Stimulated activated naive CD8-positive, alpha-beta T cell treated with anti-CD3 and anti-CD28 coated beads, Interleukin-15, amount 100 ng/mL, for 72 hours (primary cell): ENCODE measurements around the gene H1-8.

Source experiments
- ATAC-seq: fragments of 150-1000 bp; cut with Tn5 transposase; 2 replicates; pipeline ENCODE4 v1.10.0; 2021; ENCODE audit warnings: mild to moderate bottlenecking, moderate library complexity
- DNase-seq, 2 donors: peaks; one replicate each; pipeline ENCODE4 v3.0.0; 2021 to 2022
- H3K27ac Mint-ChIP-seq, 2 donors: one replicate each; pipeline ENCODE4 v1.8.0; 2022; ENCODE audit warnings: mild to moderate bottlenecking in 2 of 2, mixed read lengths in 2 of 2, moderate library complexity in 2 of 2
- H3K27me3 Mint-ChIP-seq: one replicate; pipeline ENCODE4 v1.8.0; 2022; ENCODE audit warnings: mixed read lengths
- H3K4me1 Mint-ChIP-seq: one replicate; pipeline ENCODE4 v1.8.0; 2022; ENCODE audit warnings: mild to moderate bottlenecking, mixed read lengths
- H3K4me3 Mint-ChIP-seq, 2 donors: one replicate each; pipeline ENCODE4 v1.8.0; 2022; ENCODE audit warnings: mild to moderate bottlenecking in 2 of 2, mixed read lengths in 2 of 2, moderate library complexity in 1 of 2
- H3K9me3 Mint-ChIP-seq, 2 donors: one replicate each; pipeline ENCODE4 v1.8.0; 2022; ENCODE audit warnings: mixed read lengths in 2 of 2

Gene H1-8

GRCh38 chr3:129555616-129556357 lies 12.8 kb downstream of the H1-8 start:
- H3K4me3 Mint-ChIP-seq: no peak overlapping the region
- H3K27me3 Mint-ChIP-seq: peaks cover 23% of the 10 kb centered on the region
- DNase-seq: no peak

GRCh38 chr3:129556358-129556695 lies 13.4 kb downstream of the H1-8 start:
- H3K27me3 Mint-ChIP-seq: peaks cover 23% of the 10 kb centered on the region
- H3K4me3 Mint-ChIP-seq: no peak overlapping the region
- H3K27ac Mint-ChIP-seq: no peak overlapping the region
- no peak for DNase-seq
- ATAC-seq: peak; percentile 4
- H3K4me1 Mint-ChIP-seq: peaks cover 19% of the 10 kb centered on the region
- no peaks in the 10 kb centered on the region for H3K9me3 Mint-ChIP-seq

More at GRCh38 chr3:129555616-129556357, 12.8 kb downstream of the H1-8 start:
- Mint-ChIP-seq H3K4me1 (peaks cover 19% of the 10 kb centered on the region), H3K27ac (no peak overlapping the region), H3K9me3 (no peaks in the 10 kb centered on the region)
- ATAC-seq: peak; percentile 30

GRCh38 chr3:129556890-129557547 lies 14.0 kb downstream of the H1-8 start:
- no peak for ATAC-seq
- H3K27ac Mint-ChIP-seq: peak overlapping the region in 1 of 2 donors; percentile 33
- no peak for DNase-seq
- no peaks in the 10 kb centered on the region for H3K9me3 Mint-ChIP-seq
- peaks cover 19% of the 10 kb centered on the region for H3K4me1 Mint-ChIP-seq
- H3K4me3 Mint-ChIP-seq: no peak overlapping the region
- peaks cover 23% of the 10 kb centered on the region for H3K27me3 Mint-ChIP-seq

GRCh38 chr3:129557548-129557894 lies 14.5 kb downstream of the H1-8 start:
- H3K9me3 Mint-ChIP-seq: no peaks in the 10 kb centered on the region
- H3K27ac Mint-ChIP-seq: no peak overlapping the region
- no peak overlapping the region for H3K4me3 Mint-ChIP-seq
- no peak for DNase-seq
- H3K27me3 Mint-ChIP-seq: peaks cover 21% of the 10 kb centered on the region
- no peak for ATAC-seq
- peaks cover 19% of the 10 kb centered on the region for H3K4me1 Mint-ChIP-seq

GRCh38 chr3:129558081-129558771 lies 15.3 kb downstream of the H1-8 start:
- Mint-ChIP-seq H3K27me3 (peaks cover 14% of the 10 kb centered on the region), H3K4me1 (peaks cover 14% of the 10 kb centered on the region), H3K9me3 (no peaks in the 10 kb centered on the region), H3K4me3 (no peak overlapping the region), H3K27ac (no peak overlapping the region)
- no peak for ATAC-seq
- DNase-seq: no peak

- Mint-ChIP-seq H3K4me1 (peaks cover 13% of the 10 kb centered on the region), H3K27ac (peak overlapping the region in 1 of 2 donors; percentile 46), H3K27me3 (peaks cover 12% of the 10 kb centered on the region), H3K4me3 (no peak overlapping the region), H3K9me3 (no peaks in the 10 kb centered on the region)
- ATAC-seq (no peak), DNase-seq (no peak)
Measured at GRCh38 chr3:129558772-129559564, 16.0 kb downstream of the H1-8 start.

- H3K4me1 Mint-ChIP-seq: peaks cover 7% of the 10 kb centered on the region
- no peak for ATAC-seq
- peaks cover 6% of the 10 kb centered on the region for H3K27me3 Mint-ChIP-seq
- H3K9me3 Mint-ChIP-seq: no peaks in the 10 kb centered on the region
- no peak for DNase-seq
- no peak overlapping the region for H3K27ac Mint-ChIP-seq
- H3K4me3 Mint-ChIP-seq: no peak overlapping the region
Measured at GRCh38 chr3:129559565-129560079, 16.6 kb downstream of the H1-8 start.

- Mint-ChIP-seq H3K27me3 (no peaks in the 10 kb centered on the region), H3K27ac (no peak overlapping the region), H3K4me3 (no peak overlapping the region), H3K9me3 (no peaks in the 10 kb centered on the region), H3K4me1 (peaks cover 7% of the 10 kb centered on the region)
- ATAC-seq (no peak), DNase-seq (no peak)
Measured at GRCh38 chr3:129560269-129560787, 17.4 kb downstream of the H1-8 start.

- Mint-ChIP-seq H3K4me3 (no peak overlapping the region), H3K4me1 (peaks cover 7% of the 10 kb centered on the region), H3K9me3 (no peaks in the 10 kb centered on the region), H3K27ac (no peak overlapping the region), H3K27me3 (no peaks in the 10 kb centered on the region)
- ATAC-seq (peak; percentile 16), DNase-seq (no peak)
Measured at GRCh38 chr3:129560911-129561594, 18.1 kb downstream of the H1-8 start.

GRCh38 chr3:129561619-129562248 lies 18.8 kb downstream of the H1-8 start:
- ATAC-seq (no peak), DNase-seq (no peak)
- Mint-ChIP-seq H3K9me3 (no peaks in the 10 kb centered on the region), H3K27ac (peak overlapping the region in 1 of 2 donors; percentile 34), H3K4me3 (no peak overlapping the region), H3K27me3 (no peaks in the 10 kb centered on the region), H3K4me1 (peaks cover 7% of the 10 kb centered on the region)

- peaks cover 7% of the 10 kb centered on the region for H3K4me1 Mint-ChIP-seq
- no peak overlapping the region for H3K27ac Mint-ChIP-seq
- DNase-seq (no peak), ATAC-seq (no peak)
- no peak overlapping the region for H3K4me3 Mint-ChIP-seq
- H3K9me3 Mint-ChIP-seq: no peaks in the 10 kb centered on the region
- no peaks in the 10 kb centered on the region for H3K27me3 Mint-ChIP-seq
Measured at GRCh38 chr3:129562803-129563202, 19.8 kb downstream of the H1-8 start.

GRCh38 chr3:129563332-129563731 lies 20.4 kb downstream of the H1-8 start:
- Mint-ChIP-seq H3K4me3 (no peak overlapping the region), H3K27ac (no peak overlapping the region), H3K4me1 (peaks cover 3% of the 10 kb centered on the region), H3K9me3 (no peaks in the 10 kb centered on the region), H3K27me3 (no peaks in the 10 kb centered on the region)
- DNase-seq: no peak
- no peak for ATAC-seq

- DNase-seq (no peak), ATAC-seq (no peak)
- no peaks in the 10 kb centered on the region for H3K9me3 Mint-ChIP-seq
- H3K27me3 Mint-ChIP-seq: no peaks in the 10 kb centered on the region
- no peak overlapping the region for H3K4me3 Mint-ChIP-seq
- H3K27ac Mint-ChIP-seq: no peak overlapping the region
- no peaks in the 10 kb centered on the region for H3K4me1 Mint-ChIP-seq
Measured at GRCh38 chr3:129563850-129564535, 21.0 kb downstream of the H1-8 start.
